GM21737 (cell line): Measurements from ENCODE around the gene MINAR1.
"Not testable (repeated sequence)": the region's sequence is repeated elsewhere in the genome, so short reads cannot be mapped to it uniquely, and the experiment has no call there.

Experiments
- ATAC-seq: cut with Tn5 transposase; IDR thresholded peaks from one replicate; pipeline ENCODE4 v1.9.1; 2021; ENCODE audit warnings: mild to moderate bottlenecking, moderate library complexity; ENCODE audit not compliant: unreplicated experiment

The MINAR1 gene

GRCh38 chr15:79431636-79432344 is at the start of gene MINAR1:
Gene MINAR1 (plus strand): TSS chr15:79432336. CDS start chr15:79456148, 23,812 bp downstream.
- no peak for ATAC-seq

- ATAC-seq: no peak
Observed at GRCh38 chr15:79394231-79394630, 37.9 kb upstream of the MINAR1 start.

GRCh38 chr15:79396850-79397249 is 35.3 kb upstream of the MINAR1 start:
- no peak for ATAC-seq

- no peak for ATAC-seq
Observed at GRCh38 chr15:79397269-79397910, 34.7 kb upstream of the MINAR1 start.

GRCh38 chr15:79399606-79400005 is 32.5 kb upstream of the MINAR1 start:
- no peak for ATAC-seq

- ATAC-seq: no peak
Observed at GRCh38 chr15:79400650-79401049, 31.5 kb upstream of the MINAR1 start.

GRCh38 chr15:79401301-79401700 is 30.8 kb upstream of the MINAR1 start:
- no peak for ATAC-seq

- ATAC-seq: no peak
Observed at GRCh38 chr15:79402136-79402535, 30.0 kb upstream of the MINAR1 start.

GRCh38 chr15:79403501-79403900 is 28.6 kb upstream of the MINAR1 start:
- ATAC-seq: no peak

- no peak for ATAC-seq
Observed at GRCh38 chr15:79406210-79406609, 25.9 kb upstream of the MINAR1 start.

GRCh38 chr15:79408041-79408440 is 24.1 kb upstream of the MINAR1 start:
- ATAC-seq: no peak

GRCh38 chr15:79410237-79410636 is 21.9 kb upstream of the MINAR1 start:
- ATAC-seq: no peak

- ATAC-seq: no peak
Observed at GRCh38 chr15:79412010-79412409, 20.1 kb upstream of the MINAR1 start.

- no peak for ATAC-seq
Observed at GRCh38 chr15:79412429-79412828, 19.7 kb upstream of the MINAR1 start.

- no peak for ATAC-seq
Observed at GRCh38 chr15:79416876-79417275, 15.3 kb upstream of the MINAR1 start.

GRCh38 chr15:79418693-79419279 is 13.3 kb upstream of the MINAR1 start:
- ATAC-seq: no peak

GRCh38 chr15:79425591-79426295 is 6.4 kb upstream of the MINAR1 start:
- no peak for ATAC-seq

GRCh38 chr15:79426899-79427298 is 5.2 kb upstream of the MINAR1 start:
- ATAC-seq: not testable (repeated sequence)

- ATAC-seq: no peak
Observed at GRCh38 chr15:79427781-79428598, 4.1 kb upstream of the MINAR1 start.

- ATAC-seq: no peak
Observed at GRCh38 chr15:79430901-79431635, 1.1 kb upstream of the MINAR1 start.
